Stimulated activated naive CD8-positive, alpha-beta T cell treated with anti-CD3 and anti-CD28 coated beads, Interleukin-15, amount 100 ng/mL, for 72 hours (primary cell): ENCODE results near the gene AHSP.
"Not testable (repeated sequence)": the region's sequence is repeated elsewhere in the genome, so short reads cannot be mapped to it uniquely, and the experiment has no call there.

Experiments
- ATAC-seq: fragments of 150-1000 bp; cut with Tn5 transposase; 2 replicates; pipeline ENCODE4 v1.10.0; 2021; ENCODE audit warnings: mild to moderate bottlenecking, moderate library complexity
- DNase-seq, 2 donors: peaks; one replicate each; pipeline ENCODE4 v3.0.0; 2021 to 2022
- H3K27ac Mint-ChIP-seq, 2 donors: one replicate each; pipeline ENCODE4 v1.8.0; 2022; ENCODE audit warnings: mild to moderate bottlenecking in 2 of 2, mixed read lengths in 2 of 2, moderate library complexity in 2 of 2
- H3K27me3 Mint-ChIP-seq: one replicate; pipeline ENCODE4 v1.8.0; 2022; ENCODE audit warnings: mixed read lengths
- H3K4me1 Mint-ChIP-seq: one replicate; pipeline ENCODE4 v1.8.0; 2022; ENCODE audit warnings: mild to moderate bottlenecking, mixed read lengths
- H3K4me3 Mint-ChIP-seq, 2 donors: one replicate each; pipeline ENCODE4 v1.8.0; 2022; ENCODE audit warnings: mild to moderate bottlenecking in 2 of 2, mixed read lengths in 2 of 2, moderate library complexity in 1 of 2
- H3K9me3 Mint-ChIP-seq, 2 donors: one replicate each; pipeline ENCODE4 v1.8.0; 2022; ENCODE audit warnings: mixed read lengths in 2 of 2

The AHSP gene

GRCh38 chr16:31532896-31533295 is 5.2 kb downstream of the AHSP start:
- ATAC-seq (no peak), DNase-seq (no peak)
- H3K4me1 Mint-ChIP-seq, result peaks cover 20% of the 10 kb centered on the region
- H3K4me3 Mint-ChIP-seq, result no peak overlapping the region
- H3K27ac Mint-ChIP-seq, result peak overlapping the region in 1 of 2 donors; percentile 17
- peaks cover 22% of the 10 kb centered on the region for H3K27me3 Mint-ChIP-seq
- no peaks in the 10 kb centered on the region for H3K9me3 Mint-ChIP-seq

GRCh38 chr16:31535737-31536136 is 8.0 kb downstream of the AHSP start:
- DNase-seq (no peak), ATAC-seq (no peak)
- Mint-ChIP-seq H3K4me1 (peaks cover 19% of the 10 kb centered on the region), H3K27ac (no peak overlapping the region), H3K4me3 (no peak overlapping the region), H3K9me3 (peaks cover 12 to 20% of the 10 kb centered on the region in 2 donors), H3K27me3 (peaks cover 11% of the 10 kb centered on the region)

- H3K9me3 Mint-ChIP-seq, result peaks cover 12 to 21% of the 10 kb centered on the region in 2 donors
- DNase-seq (no peak), ATAC-seq (no peak)
- peaks cover 19% of the 10 kb centered on the region for H3K4me1 Mint-ChIP-seq
- H3K4me3 Mint-ChIP-seq, result peak overlapping the region; percentile 37 to 89
- H3K27ac Mint-ChIP-seq, result no peak overlapping the region
- peaks cover 11% of the 10 kb centered on the region for H3K27me3 Mint-ChIP-seq
Measured at GRCh38 chr16:31536804-31537361, 9.2 kb downstream of the AHSP start.

GRCh38 chr16:31537362-31538242 is 9.9 kb downstream of the AHSP start:
- Mint-ChIP-seq H3K27me3 (peaks cover 11% of the 10 kb centered on the region), H3K27ac (peak overlapping the region; percentile 40 to 92), H3K4me1 (peaks cover 19% of the 10 kb centered on the region), H3K4me3 (peak overlapping the region; percentile 65 to 89), H3K9me3 (peaks cover 19 to 28% of the 10 kb centered on the region in 2 donors)
- peak; percentile 56 for ATAC-seq
- DNase-seq, result no peak

- not testable (repeated sequence) for H3K4me3 Mint-ChIP-seq, H3K27ac Mint-ChIP-seq, DNase-seq, ATAC-seq
- H3K9me3 Mint-ChIP-seq, result peaks cover 20 to 29% of the 10 kb centered on the region in 2 donors
- peaks cover 11% of the 10 kb centered on the region for H3K27me3 Mint-ChIP-seq
- H3K4me1 Mint-ChIP-seq, result peaks cover 19% of the 10 kb centered on the region
Measured at GRCh38 chr16:31538243-31538598, 10.5 kb downstream of the AHSP start.

- peaks cover 19% of the 10 kb centered on the region for H3K4me1 Mint-ChIP-seq
- H3K27me3 Mint-ChIP-seq, result peaks cover 11% of the 10 kb centered on the region
- H3K9me3 Mint-ChIP-seq, result peaks cover 20 to 29% of the 10 kb centered on the region in 2 donors
- not testable (repeated sequence) for H3K27ac Mint-ChIP-seq, H3K4me3 Mint-ChIP-seq, DNase-seq, ATAC-seq
Measured at GRCh38 chr16:31539762-31540161, 12.1 kb downstream of the AHSP start.

- Mint-ChIP-seq H3K27me3 (peaks cover 11% of the 10 kb centered on the region), H3K9me3 (peaks cover 20 to 29% of the 10 kb centered on the region in 2 donors)
- no peak for DNase-seq
Measured at GRCh38 chr16:31542763-31543162, 15.1 kb downstream of the AHSP start.

GRCh38 chr16:31561426-31562233 is 33.9 kb downstream of the AHSP start:
- no peak overlapping the region for H3K4me3 Mint-ChIP-seq
- H3K4me1 Mint-ChIP-seq, result no peaks in the 10 kb centered on the region
- H3K27ac Mint-ChIP-seq, result no peak overlapping the region
- DNase-seq (no peak), ATAC-seq (no peak)
- no peaks in the 10 kb centered on the region for H3K9me3 Mint-ChIP-seq
- H3K27me3 Mint-ChIP-seq, result peaks cover 35% of the 10 kb centered on the region

More at GRCh38 chr16:31542763-31543162, 15.1 kb downstream of the AHSP start:
- no peak for ATAC-seq
- H3K4me1 Mint-ChIP-seq, result peaks cover 15% of the 10 kb centered on the region
- no peak overlapping the region for H3K4me3 Mint-ChIP-seq
- H3K27ac Mint-ChIP-seq, result no peak overlapping the region

GRCh38 chr16:31568577-31569359 is 41.1 kb downstream of the AHSP start:
- ATAC-seq (peak; percentile 75), DNase-seq (no peak)
- H3K4me3 Mint-ChIP-seq, result peak overlapping the region; percentile 25 to 67
- H3K4me1 Mint-ChIP-seq, result peaks cover 11% of the 10 kb centered on the region
- H3K27me3 Mint-ChIP-seq, result peaks cover 53% of the 10 kb centered on the region
- H3K27ac Mint-ChIP-seq, result no peak overlapping the region
- peaks cover 5 to 16% of the 10 kb centered on the region in 2 donors for H3K9me3 Mint-ChIP-seq

- Mint-ChIP-seq H3K4me3 (peak overlapping the region; percentile 86 to 90), H3K9me3 (peaks cover 10 to 21% of the 10 kb centered on the region in 2 donors), H3K4me1 (peaks cover 11% of the 10 kb centered on the region), H3K27ac (no peak overlapping the region), H3K27me3 (peaks cover 53% of the 10 kb centered on the region)
- peak; percentile 63 for ATAC-seq
- DNase-seq, result peak; percentile 10 to 23
Measured at GRCh38 chr16:31569360-31569717, 41.6 kb downstream of the AHSP start.

GRCh38 chr16:31572821-31573220 is 45.1 kb downstream of the AHSP start:
- H3K27ac Mint-ChIP-seq, result no peak overlapping the region
- ATAC-seq (no peak), DNase-seq (no peak)
- peaks cover 50% of the 10 kb centered on the region for H3K27me3 Mint-ChIP-seq
- peaks cover 11% of the 10 kb centered on the region for H3K4me1 Mint-ChIP-seq
- H3K9me3 Mint-ChIP-seq, result peaks cover 20 to 52% of the 10 kb centered on the region in 2 donors
- no peak overlapping the region for H3K4me3 Mint-ChIP-seq

GRCh38 chr16:31574159-31574558 is 46.5 kb downstream of the AHSP start:
- H3K4me1 Mint-ChIP-seq, DNase-seq, ATAC-seq, H3K4me3 Mint-ChIP-seq, H3K27ac Mint-ChIP-seq: not testable (repeated sequence)
- peaks cover 30 to 65% of the 10 kb centered on the region in 2 donors for H3K9me3 Mint-ChIP-seq
- peaks cover 37% of the 10 kb centered on the region for H3K27me3 Mint-ChIP-seq

GRCh38 chr16:31577411-31577810 is 49.7 kb downstream of the AHSP start:
- DNase-seq (no peak), ATAC-seq (no peak)
- H3K4me1 Mint-ChIP-seq, result no peaks in the 10 kb centered on the region
- peaks cover 4% of the 10 kb centered on the region for H3K27me3 Mint-ChIP-seq
- H3K9me3 Mint-ChIP-seq, result peaks cover 34 to 79% of the 10 kb centered on the region in 2 donors
- no peak overlapping the region for H3K27ac Mint-ChIP-seq
- no peak overlapping the region for H3K4me3 Mint-ChIP-seq
